Colonic mucosa (tissue), 4 donors: ENCODE measurements around the gene VAV2. TPM values are rescaled to one million over a fixed set of nuclear protein-coding genes. Genes with fewer than 3 reads are reported as not detected.

Source experiments
- DNase-seq: peaks from one replicate; pipeline ENCODE4 v3.0.0-alpha.2; 2020
- H3K27ac ChIP-seq: fragments of 200-600 bp; one replicate; pipeline ENCODE4 v1.8.0; 2021
- H3K27me3 ChIP-seq: fragments of 200-600 bp; one replicate; pipeline ENCODE4 v1.8.0; 2021
- H3K36me3 ChIP-seq: fragments of 200-600 bp; one replicate; pipeline ENCODE4 v1.8.0; 2021
- H3K4me1 ChIP-seq: fragments of 200-600 bp; one replicate; pipeline ENCODE4 v1.8.0; 2021; ENCODE audit warnings: mild to moderate bottlenecking
- H3K4me3 ChIP-seq: fragments of 200-600 bp; one replicate; pipeline ENCODE4 v1.8.0; 2021
- H3K9ac ChIP-seq, 2 donors: one replicate each; pipeline ENCODE4 v1.7.0; 2013; ENCODE audit warnings: control low read depth in 2 of 2, low read depth in 2 of 2, low read length in 2 of 2
- H3K9me3 ChIP-seq: fragments of 200-600 bp; one replicate; pipeline ENCODE4 v1.8.0; 2021
- intact Hi-C: fragments of 100-400 bp; cut with DNase I; formaldehyde crosslinking; loops from one replicate; pipeline ENCODE4 v1.14.1; 2022
- total RNA-seq, 2 donors: library from RNA; stranded (reverse); fragmentation: NEBNext Ultra II Directional in 1 of 2; extraction: Animal tissue kit (Norgen Biotek cat#: 25700) in 1 of 2; gene quantifications; one replicate each; pipeline ENCODE4 v1.2.1, GENCODE V29; 2021
- TF ChIP-seq, protein P1 (sequence below): fragments of 200-600 bp; IDR thresholded peaks from one replicate; pipeline ENCODE4 v1.8.0; 2022; ENCODE audit warnings: antibody characterized with exemption, mild to moderate bottlenecking
- donor health status: healthy.
- donor health status: DM: no; HTN: no; CAD: no.
- donor health status: DM: no; HTN: no; CAD: no.

Gene VAV2, protein sequence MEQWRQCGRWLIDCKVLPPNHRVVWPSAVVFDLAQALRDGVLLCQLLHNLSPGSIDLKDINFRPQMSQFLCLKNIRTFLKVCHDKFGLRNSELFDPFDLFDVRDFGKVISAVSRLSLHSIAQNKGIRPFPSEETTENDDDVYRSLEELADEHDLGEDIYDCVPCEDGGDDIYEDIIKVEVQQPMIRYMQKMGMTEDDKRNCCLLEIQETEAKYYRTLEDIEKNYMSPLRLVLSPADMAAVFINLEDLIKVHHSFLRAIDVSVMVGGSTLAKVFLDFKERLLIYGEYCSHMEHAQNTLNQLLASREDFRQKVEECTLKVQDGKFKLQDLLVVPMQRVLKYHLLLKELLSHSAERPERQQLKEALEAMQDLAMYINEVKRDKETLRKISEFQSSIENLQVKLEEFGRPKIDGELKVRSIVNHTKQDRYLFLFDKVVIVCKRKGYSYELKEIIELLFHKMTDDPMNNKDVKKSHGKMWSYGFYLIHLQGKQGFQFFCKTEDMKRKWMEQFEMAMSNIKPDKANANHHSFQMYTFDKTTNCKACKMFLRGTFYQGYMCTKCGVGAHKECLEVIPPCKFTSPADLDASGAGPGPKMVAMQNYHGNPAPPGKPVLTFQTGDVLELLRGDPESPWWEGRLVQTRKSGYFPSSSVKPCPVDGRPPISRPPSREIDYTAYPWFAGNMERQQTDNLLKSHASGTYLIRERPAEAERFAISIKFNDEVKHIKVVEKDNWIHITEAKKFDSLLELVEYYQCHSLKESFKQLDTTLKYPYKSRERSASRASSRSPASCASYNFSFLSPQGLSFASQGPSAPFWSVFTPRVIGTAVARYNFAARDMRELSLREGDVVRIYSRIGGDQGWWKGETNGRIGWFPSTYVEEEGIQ
- total RNA-seq, result 10 to 100 TPM; 30.7 to 45.1 TPM

DNA sequence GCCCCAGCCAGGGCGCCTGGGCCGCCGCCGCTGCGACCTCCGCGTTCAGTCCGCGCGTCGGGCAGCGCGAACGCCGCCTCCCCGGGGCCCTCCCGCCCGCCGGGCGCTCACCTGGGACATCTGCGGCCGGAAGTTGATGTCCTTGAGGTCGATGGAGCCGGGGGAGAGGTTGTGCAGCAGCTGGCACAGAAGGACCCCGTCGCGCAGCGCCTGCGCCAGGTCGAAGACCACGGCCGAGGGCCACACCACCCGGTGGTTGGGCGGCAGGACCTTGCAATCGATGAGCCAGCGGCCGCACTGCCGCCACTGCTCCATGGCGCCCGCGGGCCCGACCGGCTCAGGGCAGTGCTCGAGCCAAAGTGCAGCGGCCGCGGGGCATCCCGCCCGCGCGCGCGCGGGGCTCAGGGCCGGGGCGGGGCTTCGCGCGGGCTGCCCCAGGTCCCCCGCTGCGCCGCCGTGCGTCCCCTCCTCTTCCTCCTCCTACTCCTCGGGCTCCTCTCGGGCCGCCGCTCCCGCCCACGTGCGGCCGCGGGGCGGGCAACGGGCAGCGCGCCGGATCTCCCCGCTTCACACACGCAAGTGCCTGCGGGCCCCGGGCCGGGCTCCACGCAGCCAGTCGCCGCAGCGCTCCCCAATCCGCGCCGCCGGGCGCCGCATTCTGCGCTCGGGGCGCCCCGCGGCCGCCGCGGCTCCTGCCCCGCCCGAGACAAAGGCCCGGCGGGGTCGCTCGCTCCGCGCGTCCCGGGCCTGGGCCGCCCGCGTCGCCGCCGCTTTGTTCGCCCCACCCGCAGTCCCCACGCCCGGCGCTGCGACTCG is at the start of gene VAV2:
VAV2 (minus strand) TSS at position 361 of the 816 bp plus-strand sequence; CDS start at position 315, 46 bp downstream.
- TF ChIP-seq, protein P1, sequence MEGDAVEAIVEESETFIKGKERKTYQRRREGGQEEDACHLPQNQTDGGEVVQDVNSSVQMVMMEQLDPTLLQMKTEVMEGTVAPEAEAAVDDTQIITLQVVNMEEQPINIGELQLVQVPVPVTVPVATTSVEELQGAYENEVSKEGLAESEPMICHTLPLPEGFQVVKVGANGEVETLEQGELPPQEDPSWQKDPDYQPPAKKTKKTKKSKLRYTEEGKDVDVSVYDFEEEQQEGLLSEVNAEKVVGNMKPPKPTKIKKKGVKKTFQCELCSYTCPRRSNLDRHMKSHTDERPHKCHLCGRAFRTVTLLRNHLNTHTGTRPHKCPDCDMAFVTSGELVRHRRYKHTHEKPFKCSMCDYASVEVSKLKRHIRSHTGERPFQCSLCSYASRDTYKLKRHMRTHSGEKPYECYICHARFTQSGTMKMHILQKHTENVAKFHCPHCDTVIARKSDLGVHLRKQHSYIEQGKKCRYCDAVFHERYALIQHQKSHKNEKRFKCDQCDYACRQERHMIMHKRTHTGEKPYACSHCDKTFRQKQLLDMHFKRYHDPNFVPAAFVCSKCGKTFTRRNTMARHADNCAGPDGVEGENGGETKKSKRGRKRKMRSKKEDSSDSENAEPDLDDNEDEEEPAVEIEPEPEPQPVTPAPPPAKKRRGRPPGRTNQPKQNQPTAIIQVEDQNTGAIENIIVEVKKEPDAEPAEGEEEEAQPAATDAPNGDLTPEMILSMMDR, result no peak
- no peaks in the 10 kb centered on the region for H3K27me3 ChIP-seq
- DNase-seq, result peak; percentile 69
- no peaks in the 10 kb centered on the region for H3K9me3 ChIP-seq
- peak within 1 kb of the TSS; percentile 68 to 93 for H3K9ac ChIP-seq
- no peaks in the 10 kb centered on the region for H3K36me3 ChIP-seq
- H3K4me3 ChIP-seq, result peak within 1 kb of the TSS; percentile 59
- intact Hi-C loops, result no loop called here
- H3K27ac ChIP-seq, result peak within 1 kb of the TSS; percentile 89
- H3K4me1 ChIP-seq, result peaks cover 8% of the 10 kb centered on the region

DNA sequence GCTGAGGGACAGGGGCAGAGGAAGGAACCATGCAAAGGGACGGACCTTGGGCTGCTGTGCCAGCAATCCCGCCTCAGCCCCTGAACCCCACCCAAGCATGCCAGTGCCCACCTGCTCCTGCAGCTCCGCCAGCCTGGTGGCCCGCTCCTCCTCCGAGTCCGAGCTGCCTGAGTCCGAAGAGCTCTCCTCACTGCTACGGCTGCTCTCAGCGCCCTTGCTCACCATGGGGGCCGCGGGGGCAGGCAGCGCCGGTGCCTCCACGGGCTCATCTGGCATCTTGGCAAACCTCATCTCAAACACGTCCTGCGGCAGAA is 49.5 kb upstream of the VAV2 start:
- TF ChIP-seq, protein P1, result no peak
- Histone ChIP-seq H3K4me3 (no peak overlapping the region), H3K36me3 (no peaks in the 10 kb centered on the region), H3K4me1 (peaks cover 4% of the 10 kb centered on the region), H3K27me3 (no peaks in the 10 kb centered on the region), H3K9me3 (no peaks in the 10 kb centered on the region), H3K9ac (no peak overlapping the region), H3K27ac (no peak overlapping the region)
- DNase-seq, result no peak
- intact Hi-C loops, result no loop called here

DNA sequence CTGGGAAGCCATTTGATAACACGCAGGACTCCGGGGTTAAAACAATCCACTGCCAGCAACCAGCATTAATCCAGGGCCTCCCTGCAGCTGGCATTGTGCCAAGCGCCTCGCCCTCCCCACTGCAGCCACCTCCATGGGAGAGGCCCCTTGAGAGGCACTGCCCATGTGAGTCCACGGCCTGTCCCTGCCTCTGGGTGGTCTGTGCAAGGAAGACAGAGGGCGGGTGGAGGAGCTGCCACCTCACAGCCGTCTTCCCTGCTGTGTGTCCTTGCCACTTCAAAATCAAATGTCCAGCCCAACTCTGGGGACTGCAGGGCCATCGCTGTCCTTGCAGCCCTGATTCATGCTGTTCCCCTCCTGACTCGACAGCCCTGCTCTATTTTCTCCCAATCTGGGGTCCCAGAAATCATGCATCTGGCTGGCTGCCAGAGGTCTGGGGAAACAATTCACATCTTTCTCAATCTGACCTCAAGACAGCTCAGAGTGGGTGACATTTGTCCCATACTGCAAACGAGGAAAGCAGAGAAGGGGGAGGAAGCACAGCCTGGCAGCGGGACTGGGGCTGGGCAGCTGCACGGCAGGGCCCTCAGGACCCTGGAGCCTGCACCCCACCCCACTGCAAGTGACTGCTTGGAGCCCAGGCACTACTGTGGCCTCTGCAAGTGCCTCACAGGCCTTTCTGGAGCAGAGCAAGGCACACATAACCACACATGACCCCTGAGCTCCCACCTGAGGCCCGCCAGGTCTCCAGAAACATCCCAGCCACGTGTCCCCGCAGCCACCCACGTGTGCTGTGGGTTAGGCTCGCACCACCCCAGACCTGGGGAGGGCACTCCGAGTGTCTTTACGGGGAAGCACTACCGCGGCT is 48.9 kb upstream of the VAV2 start:
- no peak for DNase-seq
- H3K36me3 ChIP-seq, result no peaks in the 10 kb centered on the region
- H3K27me3 ChIP-seq, result no peaks in the 10 kb centered on the region
- H3K4me3 ChIP-seq, result no peak overlapping the region
- peaks cover 4% of the 10 kb centered on the region for H3K4me1 ChIP-seq
- TF ChIP-seq, protein P1, result no peak
- no peak overlapping the region for H3K27ac ChIP-seq
- intact Hi-C loops, result no loop called here
- H3K9me3 ChIP-seq, result no peaks in the 10 kb centered on the region
- no peak overlapping the region for H3K9ac ChIP-seq

DNA sequence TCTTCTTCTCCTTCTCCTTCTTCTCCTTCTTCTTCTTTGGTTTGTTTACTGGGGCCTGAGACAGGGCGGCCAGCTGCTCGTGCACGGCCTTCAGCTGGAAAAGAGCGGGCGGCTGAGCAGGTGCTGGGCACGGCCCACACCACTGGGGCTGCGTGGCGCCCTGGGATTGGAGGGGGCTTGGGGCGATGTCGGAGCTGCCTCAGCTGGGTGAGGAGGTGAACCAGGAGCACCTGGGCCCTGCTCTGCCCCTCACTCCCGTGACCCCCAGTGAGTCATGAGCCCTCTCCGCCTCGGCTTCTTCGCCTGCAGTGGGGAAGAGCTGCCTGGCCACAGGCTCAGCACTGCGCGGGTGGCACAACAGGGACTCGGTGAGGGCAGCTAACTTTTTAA is 48.0 kb upstream of the VAV2 start:
- Histone ChIP-seq H3K9me3 (no peaks in the 10 kb centered on the region), H3K27ac (no peak overlapping the region), H3K9ac (no peak overlapping the region), H3K36me3 (no peaks in the 10 kb centered on the region), H3K27me3 (no peaks in the 10 kb centered on the region), H3K4me3 (no peak overlapping the region), H3K4me1 (peaks cover 4% of the 10 kb centered on the region)
- TF ChIP-seq, protein P1, result no peak
- intact Hi-C loops, result no loop called here
- no peak for DNase-seq
